SK-N-SH (cell line): Measurements from ENCODE around the gene CASP7. TPM values are rescaled to one million over a fixed set of nuclear protein-coding genes. Genes with fewer than 3 reads are reported as not detected.

Experiments
- CTCF ChIA-PET: fragments of 300-600, 350-600 bp; formaldehyde crosslinking; extraction: SDS; loops from one replicate; lab custom pipeline; 2021; lab: Yijun Ruan, JAX
- POLR2A ChIA-PET: fragments of 350-600 bp; sonication (Branson Sonifier 250); formaldehyde crosslinking; extraction: SDS; loops from one replicate; lab custom pipeline; 2020; ENCODE audit warnings: antibody characterized with exemption, inconsistent platforms; lab: Yijun Ruan, JAX
- DNase-seq: peaks from one replicate; pipeline ENCODE4 v3.0.0; 2012
- H2AFZ ChIP-seq: fragments of 200-600 bp; sonication (generic); 2 replicates; pipeline ENCODE4 v1.8.1; 2016; ENCODE audit warnings: antibody characterized with exemption, mild to moderate bottlenecking, low read depth
- H3F3A ChIP-seq: fragments of 200-600 bp; sonication (generic); replicated peaks from 2 replicates; pipeline ENCODE3; 2016; ENCODE audit warnings: antibody characterized with exemption, mild to moderate bottlenecking; ENCODE audit not compliant: insufficient read depth
- H3K27ac ChIP-seq, 2 experiments: fragments of 200-500 bp in 1 of 2; fragments of 200-600 bp in 1 of 2; sonication (Bioruptor generic) in 1 of 2; sonication (generic), shearing (Covaris generic) in 1 of 2; 2 replicates each; pipeline versions ENCODE4 v1.5.1 to v1.6.1; 2014 to 2016; ENCODE audit warnings: low read depth in 2 of 2, inconsistent platforms in 1 of 2, low read length in 1 of 2, mild to moderate bottlenecking in 1 of 2, mixed read lengths in 1 of 2
- H3K27me3 ChIP-seq: fragments of 200-600 bp; sonication (generic), shearing (Covaris generic); 2 replicates; pipeline ENCODE4 v1.6.1; 2016; ENCODE audit warnings: mixed run types; ENCODE audit not compliant: insufficient read depth
- H3K36me3 ChIP-seq, 2 experiments: fragments of 200-500 bp in 1 of 2; fragments of 200-600 bp in 1 of 2; sonication (Bioruptor generic) in 1 of 2; sonication (generic) in 1 of 2; replicated peaks in 1 of 2; 2 replicates each; pipeline versions ENCODE3 to v1.5.1; 2014 to 2016; ENCODE audit warnings: low read length in 1 of 2, mild to moderate bottlenecking in 1 of 2; ENCODE audit not compliant: insufficient read depth in 2 of 2, control insufficient read depth in 1 of 2
- H3K4me1 ChIP-seq, 2 experiments: fragments of 200-500 bp in 1 of 2; fragments of 200-600 bp in 1 of 2; sonication (Bioruptor generic) in 1 of 2; sonication (generic), shearing (Covaris generic) in 1 of 2; 2 replicates each; pipeline versions ENCODE4 v1.5.1 to v1.6.1; 2014 to 2016; ENCODE audit warnings: low read depth in 1 of 2, low read length in 1 of 2, mixed run types in 1 of 2; ENCODE audit not compliant: insufficient read depth in 2 of 2, control insufficient read depth in 1 of 2
- H3K4me2 ChIP-seq: fragments of 200-600 bp; sonication (generic), shearing (Covaris generic); 2 replicates; pipeline ENCODE4 v1.6.1; 2017; ENCODE audit warnings: mixed run types
- H3K4me3 ChIP-seq, 2 experiments: fragments of 200-500 bp in 1 of 2; fragments of 200-600 bp in 1 of 2; sonication (Bioruptor generic) in 1 of 2; sonication (generic), shearing (Covaris generic) in 1 of 2; 2 replicates each; pipeline versions ENCODE4 v1.5.1 to v1.8.1; 2014 to 2016; ENCODE audit warnings: low read depth in 2 of 2, inconsistent platforms in 1 of 2, low read length in 1 of 2, mild to moderate bottlenecking in 1 of 2, mixed read lengths in 1 of 2, moderate library complexity in 1 of 2
- H3K79me2 ChIP-seq: fragments of 200-600 bp; sonication (generic); 2 replicates; pipeline ENCODE4 v1.8.1; 2017; ENCODE audit warnings: mild to moderate bottlenecking; ENCODE audit not compliant: insufficient read depth
- H3K9ac ChIP-seq: fragments of 200-600 bp; sonication (generic); 2 replicates; pipeline ENCODE4 v1.6.1; 2017; ENCODE audit warnings: mixed run types
- H3K9me2 ChIP-seq: fragments of 200-600 bp; sonication (generic); 2 replicates; pipeline ENCODE4 v1.6.1; 2017; ENCODE audit warnings: mixed run types
- H3K9me3 ChIP-seq: fragments of 200-600 bp; sonication (generic); 2 replicates; pipeline ENCODE4 v1.6.1; 2017; ENCODE audit warnings: mixed run types, mild to moderate bottlenecking, moderate library complexity
- H4K20me1 ChIP-seq: fragments of 200-600 bp; sonication (generic); 2 replicates; pipeline ENCODE4 v1.6.1; 2017; ENCODE audit warnings: mild to moderate bottlenecking, mixed run types; ENCODE audit not compliant: insufficient read depth
- ELF1 ChIP-seq: IDR thresholded peaks from 2 replicates; pipeline ENCODE4 v1.4.0; 2012
- EP300 ChIP-seq, 2 experiments: IDR thresholded peaks; 2 replicates each; pipeline versions ENCODE4 v1.4.0 to v1.6.1; 2012; ENCODE audit warnings: borderline replicate concordance in 1 of 2, low read depth in 1 of 2, low read length in 1 of 2
- FOSL2 ChIP-seq: IDR thresholded peaks from 2 replicates; pipeline ENCODE4 v1.4.0; 2012; ENCODE audit warnings: low read depth, mild to moderate bottlenecking, moderate library complexity, borderline replicate concordance
- GABPA ChIP-seq: IDR thresholded peaks from 2 replicates; pipeline ENCODE4 v1.4.0; 2012; ENCODE audit warnings: low read depth, mild to moderate bottlenecking
- JUND ChIP-seq: IDR thresholded peaks from 2 replicates; pipeline ENCODE4 v1.4.0; 2012
- MAX ChIP-seq: IDR thresholded peaks from 2 replicates; pipeline ENCODE4 v1.4.0; 2012; ENCODE audit warnings: low read depth
- MXI1 ChIP-seq: IDR thresholded peaks from 2 replicates; pipeline ENCODE4 v1.6.1; 2012; ENCODE audit warnings: mild to moderate bottlenecking, low read depth, low read length, improper control_type of control experiment
- NRF1 ChIP-seq: IDR thresholded peaks from 2 replicates; pipeline ENCODE4 v1.6.1; 2012; ENCODE audit warnings: low read depth, mild to moderate bottlenecking, low read length
- PBX3 ChIP-seq: IDR thresholded peaks from 2 replicates; pipeline ENCODE4; 2012
- RAD21 ChIP-seq: IDR thresholded peaks from 2 replicates; pipeline ENCODE4 v1.6.1; 2012; ENCODE audit warnings: mild to moderate bottlenecking, low read length
- RCOR1 ChIP-seq: fragments of 150-350 bp; IDR thresholded peaks from 2 replicates; pipeline ENCODE4 v1.6.1; 2017; ENCODE audit warnings: antibody characterized with exemption, low read length
- RFX5 ChIP-seq: IDR thresholded peaks from 2 replicates; pipeline ENCODE4 v1.6.1; 2012; ENCODE audit warnings: mild to moderate bottlenecking, improper control_type of control experiment, low read length
- SIN3A ChIP-seq: IDR thresholded peaks from 2 replicates; pipeline ENCODE4 v1.6.1; 2012; ENCODE audit warnings: low read depth, mild to moderate bottlenecking, low read length, moderate library complexity, borderline replicate concordance
- TAF1 ChIP-seq: IDR thresholded peaks from 2 replicates; pipeline ENCODE4 v1.6.1; 2012; ENCODE audit warnings: low read depth, mild to moderate bottlenecking, low read length, moderate library complexity, borderline replicate concordance
- TCF12 ChIP-seq: IDR thresholded peaks from 2 replicates; pipeline ENCODE4 v1.4.0; 2012
- TEAD4 ChIP-seq: IDR thresholded peaks from 2 replicates; pipeline ENCODE4 v1.4.0; 2012; ENCODE audit warnings: mild to moderate bottlenecking, borderline replicate concordance; ENCODE audit not compliant: insufficient read depth
- WGBS: methylation state at CpG from one replicate; pipeline ENCODE4 v1.1.6; 2017; ENCODE audit warnings: low lambda C conversion rate; 5-methylcytosine and 5-hydroxymethylcytosine counted together
- polyA plus RNA-seq, 3 experiments: library from polyadenylated mRNA; depleted of rRNA; stranded (reverse); fragments of >200 nt; gene quantifications; 2 replicates each; pipeline ENCODE4 v1.2.3, GENCODE V29; 2012
- TF ChIP-seq, protein P1 (sequence below): IDR thresholded peaks from 2 replicates; pipeline ENCODE4 v1.6.1; 2012; ENCODE audit warnings: mild to moderate bottlenecking, low read depth, low read length, moderate library complexity

CASP7 gene
- polyA plus RNA-seq, 1 of the 3 experiments (the other 2 are of a cell fraction): 15.1 TPM

GRCh38 chr10:113650172-113650571 is 29.5 kb upstream of the CASP7 start:
- Histone ChIP-seq H3K27ac (no peak overlapping the region), H3K4me2 (no peak overlapping the region), H3K79me2 (no peaks in the 10 kb centered on the region), H3K9ac (no peak overlapping the region), H2AFZ (no peak overlapping the region), H3K36me3 (no peaks in the 10 kb centered on the region), H3K4me3 (no peak overlapping the region), H3F3A (no peaks in the 10 kb centered on the region), H3K27me3 (no peaks in the 10 kb centered on the region), H3K9me3 (no peaks in the 10 kb centered on the region), H4K20me1 (no peaks in the 10 kb centered on the region), H3K4me1 (no peaks in the 10 kb centered on the region; a peak in 1 of 4 replicates), H3K9me2 (no peaks in the 10 kb centered on the region)
- ChIA-PET POLR2A (no interaction called here), CTCF (no interaction called here)
- WGBS: 69% methylated on average over 2 of the region's 2 CpGs
- TF ChIP-seq MXI1: no peak
- TF ChIP-seq FOSL2: no peak
- TF ChIP-seq NRF1: no peak
- no peak for TF ChIP-seq RAD21
- TF ChIP-seq ELF1: no peak
- TF ChIP-seq, protein P1, sequence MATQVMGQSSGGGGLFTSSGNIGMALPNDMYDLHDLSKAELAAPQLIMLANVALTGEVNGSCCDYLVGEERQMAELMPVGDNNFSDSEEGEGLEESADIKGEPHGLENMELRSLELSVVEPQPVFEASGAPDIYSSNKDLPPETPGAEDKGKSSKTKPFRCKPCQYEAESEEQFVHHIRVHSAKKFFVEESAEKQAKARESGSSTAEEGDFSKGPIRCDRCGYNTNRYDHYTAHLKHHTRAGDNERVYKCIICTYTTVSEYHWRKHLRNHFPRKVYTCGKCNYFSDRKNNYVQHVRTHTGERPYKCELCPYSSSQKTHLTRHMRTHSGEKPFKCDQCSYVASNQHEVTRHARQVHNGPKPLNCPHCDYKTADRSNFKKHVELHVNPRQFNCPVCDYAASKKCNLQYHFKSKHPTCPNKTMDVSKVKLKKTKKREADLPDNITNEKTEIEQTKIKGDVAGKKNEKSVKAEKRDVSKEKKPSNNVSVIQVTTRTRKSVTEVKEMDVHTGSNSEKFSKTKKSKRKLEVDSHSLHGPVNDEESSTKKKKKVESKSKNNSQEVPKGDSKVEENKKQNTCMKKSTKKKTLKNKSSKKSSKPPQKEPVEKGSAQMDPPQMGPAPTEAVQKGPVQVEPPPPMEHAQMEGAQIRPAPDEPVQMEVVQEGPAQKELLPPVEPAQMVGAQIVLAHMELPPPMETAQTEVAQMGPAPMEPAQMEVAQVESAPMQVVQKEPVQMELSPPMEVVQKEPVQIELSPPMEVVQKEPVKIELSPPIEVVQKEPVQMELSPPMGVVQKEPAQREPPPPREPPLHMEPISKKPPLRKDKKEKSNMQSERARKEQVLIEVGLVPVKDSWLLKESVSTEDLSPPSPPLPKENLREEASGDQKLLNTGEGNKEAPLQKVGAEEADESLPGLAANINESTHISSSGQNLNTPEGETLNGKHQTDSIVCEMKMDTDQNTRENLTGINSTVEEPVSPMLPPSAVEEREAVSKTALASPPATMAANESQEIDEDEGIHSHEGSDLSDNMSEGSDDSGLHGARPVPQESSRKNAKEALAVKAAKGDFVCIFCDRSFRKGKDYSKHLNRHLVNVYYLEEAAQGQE: no peak
- TF ChIP-seq MAX: no peak
- no peak for TF ChIP-seq TEAD4
- no peak for TF ChIP-seq TAF1
- TF ChIP-seq RFX5: no peak
- no peak for TF ChIP-seq TCF12
- TF ChIP-seq SIN3A: no peak
- no peak for DNase-seq

GRCh38 chr10:113651021-113651420 is 28.7 kb upstream of the CASP7 start:
- no peaks in the 10 kb centered on the region; the same call in 1 of the 2 replicates for H3K27me3 ChIP-seq
- H2AFZ ChIP-seq: no peak overlapping the region
- POLR2A ChIA-PET: no interaction called here
- 44% methylated on average over 2 of the region's 2 CpGs for WGBS
- no peak for DNase-seq
- no peaks in the 10 kb centered on the region for H3F3A ChIP-seq
- CTCF ChIA-PET: interaction anchor here (0.6 kb wide), 1 partner anchor 822 kb away, joined by 3 read pairs; no protein-coding TSS in a partner anchor
- no peaks in the 10 kb centered on the region for H3K36me3 ChIP-seq
- no peaks in the 10 kb centered on the region; a peak in 1 of 4 replicates for H3K4me1 ChIP-seq
- no peak overlapping the region for H3K4me3 ChIP-seq
- H4K20me1 ChIP-seq: no peaks in the 10 kb centered on the region
- no peak overlapping the region for H3K4me2 ChIP-seq
- H3K9me3 ChIP-seq: no peaks in the 10 kb centered on the region
- no peaks in the 10 kb centered on the region for H3K9me2 ChIP-seq
- no peaks in the 10 kb centered on the region for H3K79me2 ChIP-seq
- TF ChIP-seq JUND (no peak), PBX3 (no peak), RCOR1 (no peak), MXI1 (no peak), ELF1 (no peak), EP300 (IDR thresholded peaks at IDR 0.05; ENCODE audit: borderline replicate concordance in 1 of 2, low read depth in 1 of 2, low read length in 1 of 2) (no peak), GABPA (no peak), SIN3A (no peak), RFX5 (no peak)
- TF ChIP-seq, protein P1: no peak
- H3K9ac ChIP-seq: no peak overlapping the region
- no peak overlapping the region for H3K27ac ChIP-seq
